IPS DF 6.9 (cell line): ENCODE data around the gene SNTB2.
A peak's percentile ranks its signal among the peaks of the same experiment; 100 is the strongest.
"Not testable (repeated sequence)": the region's sequence is repeated elsewhere in the genome, so short reads cannot be mapped to it uniquely, and the experiment has no call there.

Experiments
- DNase-seq: peaks from one replicate; pipeline ENCODE4 v3.0.0-alpha.2; 2013; ENCODE audit warnings: low read depth, low spot score
- H3K27ac ChIP-seq: one replicate; pipeline ENCODE4 v1.5.1; 2013; ENCODE audit warnings: low read length, control low read depth
- H3K27me3 ChIP-seq: 2 replicates; pipeline ENCODE4 v1.6.1; 2013; ENCODE audit warnings: mild to moderate bottlenecking, low read length; ENCODE audit not compliant: control insufficient read depth, insufficient read depth
- H3K36me3 ChIP-seq: 2 replicates; pipeline ENCODE4 v1.6.1; 2013; ENCODE audit warnings: low read length; ENCODE audit not compliant: control insufficient read depth, insufficient read depth
- H3K4me1 ChIP-seq: 2 replicates; pipeline ENCODE4 v1.6.1; 2013; ENCODE audit warnings: low read length; ENCODE audit not compliant: control insufficient read depth, insufficient read depth
- H3K4me3 ChIP-seq: 2 replicates; pipeline ENCODE4 v1.5.1; 2013; ENCODE audit warnings: mild to moderate bottlenecking, low read length
- H3K9me3 ChIP-seq: 2 replicates; pipeline ENCODE4 v1.6.1; 2013; ENCODE audit warnings: low read length, inconsistent platforms; ENCODE audit not compliant: control insufficient read depth, insufficient read depth
- WGBS: extraction: QIAGEN DNeasy Blood & Tissue Kit; methylation state at CpG from one replicate; pipeline ENCODE4 v1.1.7; 2013; ENCODE audit warnings: mixed read lengths, missing lambda C conversion rate; ENCODE audit not compliant: insufficient read length, insufficient coverage; 5-methylcytosine and 5-hydroxymethylcytosine counted together

SNTB2 gene

DNA sequence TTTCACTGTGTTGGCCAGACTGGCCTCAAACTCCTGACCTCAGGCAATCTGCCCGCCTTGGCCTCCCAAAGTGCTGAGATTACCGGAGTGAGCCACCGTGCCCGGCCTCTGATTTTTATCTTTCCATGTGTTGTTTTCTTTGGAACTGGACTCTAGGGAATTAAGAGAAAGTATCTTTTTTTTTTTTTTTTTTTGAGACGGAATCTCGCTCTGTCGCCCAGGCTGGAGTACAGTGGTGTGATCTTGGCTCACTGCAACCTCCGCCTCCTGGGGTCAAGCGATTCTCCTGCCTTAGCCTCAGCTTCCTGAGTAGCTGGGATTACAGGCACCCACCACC is 72.4 kb downstream of the SNTB2 start:
- H3K4me3 ChIP-seq, H3K9me3 ChIP-seq, H3K36me3 ChIP-seq, DNase-seq, H3K27me3 ChIP-seq, H3K27ac ChIP-seq, H3K4me1 ChIP-seq: not testable (repeated sequence)
- no CpG with 5 or more reads among the region's 9 CpGs for WGBS

DNA sequence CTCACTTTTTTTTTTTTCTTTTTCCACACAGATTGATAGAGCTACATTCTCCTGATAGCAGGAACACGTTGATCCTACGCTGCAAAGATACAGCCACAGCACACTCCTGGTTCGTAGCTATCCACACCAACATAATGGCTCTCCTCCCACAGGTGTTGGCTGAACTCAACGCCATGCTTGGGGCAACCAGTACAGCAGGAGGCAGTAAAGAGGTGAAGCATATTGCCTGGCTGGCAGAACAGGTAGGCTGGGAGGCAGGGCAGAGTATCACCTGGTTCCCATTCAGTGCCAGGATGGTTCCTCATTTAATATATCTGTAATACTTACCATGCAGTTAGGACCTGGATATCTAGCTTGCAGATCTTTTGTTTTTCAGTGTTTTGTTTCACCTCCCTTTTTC is 73.1 kb downstream of the SNTB2 start:
- peak; percentile 4 for DNase-seq
- Histone ChIP-seq H3K27ac (no peak overlapping the region), H3K4me1 (no peaks in the 10 kb centered on the region), H3K27me3 (no peaks in the 10 kb centered on the region), H3K36me3 (no peaks in the 10 kb centered on the region), H3K4me3 (no peak overlapping the region), H3K9me3 (no peaks in the 10 kb centered on the region)
- WGBS, result no CpG with 5 or more reads among the region's 4 CpGs

GRCh38 chr16:69260506-69260905 is 73.5 kb downstream of the SNTB2 start:
- Histone ChIP-seq H3K4me3 (no peak overlapping the region), H3K27ac (no peak overlapping the region), H3K36me3 (no peaks in the 10 kb centered on the region), H3K27me3 (no peaks in the 10 kb centered on the region), H3K4me1 (no peaks in the 10 kb centered on the region), H3K9me3 (no peaks in the 10 kb centered on the region)
- no CpG with 5 or more reads among the region's 3 CpGs for WGBS
- DNase-seq, result no peak

GRCh38 chr16:69266334-69267063 is 79.5 kb downstream of the SNTB2 start:
- H3K4me3 ChIP-seq, result no peak overlapping the region
- H3K27me3 ChIP-seq, result no peaks in the 10 kb centered on the region
- H3K4me1 ChIP-seq, result no peaks in the 10 kb centered on the region
- H3K36me3 ChIP-seq, result no peaks in the 10 kb centered on the region
- WGBS, result no CpG with 5 or more reads among the region's 4 CpGs
- no peaks in the 10 kb centered on the region for H3K9me3 ChIP-seq
- no peak for DNase-seq
- H3K27ac ChIP-seq, result no peak overlapping the region

- DNase-seq, result no peak
Observed at GRCh38 chr16:69267633-69268032, 80.7 kb downstream of the SNTB2 start.

DNA sequence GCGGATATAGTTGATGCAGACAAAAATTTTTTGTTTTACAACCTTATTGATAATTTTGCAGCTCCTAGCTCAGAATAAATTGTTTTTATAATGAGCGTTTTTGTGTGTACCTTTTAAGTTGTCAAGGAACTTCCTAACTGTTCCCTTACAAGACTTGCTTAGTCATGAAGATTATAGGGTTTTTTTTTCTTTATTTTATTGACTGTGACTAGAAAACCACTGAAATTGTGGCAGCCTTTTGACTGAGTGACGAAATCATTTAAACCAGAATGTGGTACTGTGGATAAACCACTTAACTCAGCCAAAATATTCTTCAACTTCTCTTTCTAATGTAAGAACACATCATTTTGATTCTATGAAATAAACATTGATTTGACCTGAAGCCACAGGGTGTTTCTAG is 83.4 kb downstream of the SNTB2 start:
- DNase-seq, result no peak
- Histone ChIP-seq H3K4me3 (no peak overlapping the region), H3K36me3 (no peaks in the 10 kb centered on the region), H3K4me1 (no peaks in the 10 kb centered on the region), H3K9me3 (no peaks in the 10 kb centered on the region), H3K27ac (no peak overlapping the region), H3K27me3 (no peaks in the 10 kb centered on the region)
- WGBS, result no CpG with 5 or more reads among the region's 3 CpGs

More at GRCh38 chr16:69267633-69268032, 80.7 kb downstream of the SNTB2 start:
- H3K27me3 ChIP-seq, result no peaks in the 10 kb centered on the region
- H3K9me3 ChIP-seq, result no peaks in the 10 kb centered on the region
- no peaks in the 10 kb centered on the region for H3K4me1 ChIP-seq
- no peak overlapping the region for H3K27ac ChIP-seq
- WGBS, result no CpG with 5 or more reads among the region's 4 CpGs
- no peaks in the 10 kb centered on the region for H3K36me3 ChIP-seq
- no peak overlapping the region for H3K4me3 ChIP-seq

- H3K4me3 ChIP-seq, result no peak overlapping the region
- H3K4me1 ChIP-seq, result no peaks in the 10 kb centered on the region
- H3K36me3 ChIP-seq, result no peaks in the 10 kb centered on the region
- H3K27me3 ChIP-seq, result no peaks in the 10 kb centered on the region
- no peaks in the 10 kb centered on the region for H3K9me3 ChIP-seq
- no CpG with 5 or more reads among the region's 2 CpGs for WGBS
- no peak overlapping the region for H3K27ac ChIP-seq
- no peak for DNase-seq
Observed at GRCh38 chr16:69270831-69271230, 83.9 kb downstream of the SNTB2 start.

- Histone ChIP-seq H3K4me3 (no peak overlapping the region), H3K27me3 (no peaks in the 10 kb centered on the region), H3K9me3 (no peaks in the 10 kb centered on the region), H3K27ac (no peak overlapping the region), H3K36me3 (no peaks in the 10 kb centered on the region), H3K4me1 (no peaks in the 10 kb centered on the region)
- no peak for DNase-seq
- no CpG with 5 or more reads among the region's 4 CpGs for WGBS
Observed at GRCh38 chr16:69273009-69273408, 86.0 kb downstream of the SNTB2 start.

DNA sequence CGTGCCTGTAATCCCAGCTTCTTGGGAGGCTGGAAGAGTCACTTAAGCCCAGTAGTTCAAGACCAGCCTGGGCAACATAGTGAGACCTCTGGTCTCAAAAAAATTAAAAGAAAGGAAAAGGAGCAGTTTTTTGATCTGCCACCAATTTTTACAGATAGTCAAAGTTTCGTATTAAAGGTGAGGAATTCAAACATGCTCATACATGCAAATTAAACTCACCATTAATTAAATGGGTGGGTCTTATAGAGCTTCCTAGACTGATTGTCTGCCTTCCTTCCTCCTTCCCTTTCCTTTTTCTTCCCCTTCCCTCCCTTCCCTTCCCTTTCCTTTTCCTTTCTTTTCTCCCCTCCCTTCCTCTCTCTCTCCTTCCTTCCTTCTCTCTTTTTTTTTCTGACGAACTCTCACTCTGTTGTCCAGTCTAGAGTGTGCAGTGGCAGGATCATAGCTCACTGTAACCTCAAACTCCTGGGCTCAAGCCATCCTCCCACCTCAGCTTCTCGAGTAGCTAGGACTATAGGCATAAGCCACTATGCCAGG is 87.8 kb downstream of the SNTB2 start:
- Histone ChIP-seq H3K4me1 (no peaks in the 10 kb centered on the region), H3K4me3 (no peak overlapping the region), H3K27ac (no peak overlapping the region), H3K9me3 (no peaks in the 10 kb centered on the region), H3K27me3 (no peaks in the 10 kb centered on the region), H3K36me3 (no peaks in the 10 kb centered on the region)
- WGBS, result no CpG with 5 or more reads among the region's 4 CpGs
- no peak for DNase-seq

- Histone ChIP-seq H3K4me3 (no peak overlapping the region), H3K36me3 (no peaks in the 10 kb centered on the region), H3K4me1 (no peaks in the 10 kb centered on the region), H3K27ac (no peak overlapping the region), H3K27me3 (no peaks in the 10 kb centered on the region), H3K9me3 (no peaks in the 10 kb centered on the region)
- WGBS, result no CpG with 5 or more reads among the region's 7 CpGs
- DNase-seq, result no peak
Observed at GRCh38 chr16:69276148-69277115, 89.5 kb downstream of the SNTB2 start.
